LNCaP clone FGC (cell line): ENCODE results near the gene MRGPRX2.

ENCODE experiments used
- DNase-seq: peaks from one replicate; pipeline ENCODE4 v3.0.0-alpha.2; 2011; ENCODE audit warnings: low read depth
- H3K4me3 ChIP-seq: 2 replicates; pipeline ENCODE4 v1.5.1; 2011; ENCODE audit warnings: mild to moderate bottlenecking, low read depth, low read length, control low read depth
- TF ChIP-seq, protein P1 (sequence below): IDR thresholded peaks from 2 replicates; pipeline ENCODE4 v1.5.1; 2012; ENCODE audit warnings: mild to moderate bottlenecking; ENCODE audit not compliant: control insufficient read depth, insufficient read depth; ENCODE audit errors: extremely low read depth

Gene MRGPRX2

GRCh38 chr11:19018901-19019300 is 41.6 kb downstream of the MRGPRX2 start:
- TF ChIP-seq, protein P1, sequence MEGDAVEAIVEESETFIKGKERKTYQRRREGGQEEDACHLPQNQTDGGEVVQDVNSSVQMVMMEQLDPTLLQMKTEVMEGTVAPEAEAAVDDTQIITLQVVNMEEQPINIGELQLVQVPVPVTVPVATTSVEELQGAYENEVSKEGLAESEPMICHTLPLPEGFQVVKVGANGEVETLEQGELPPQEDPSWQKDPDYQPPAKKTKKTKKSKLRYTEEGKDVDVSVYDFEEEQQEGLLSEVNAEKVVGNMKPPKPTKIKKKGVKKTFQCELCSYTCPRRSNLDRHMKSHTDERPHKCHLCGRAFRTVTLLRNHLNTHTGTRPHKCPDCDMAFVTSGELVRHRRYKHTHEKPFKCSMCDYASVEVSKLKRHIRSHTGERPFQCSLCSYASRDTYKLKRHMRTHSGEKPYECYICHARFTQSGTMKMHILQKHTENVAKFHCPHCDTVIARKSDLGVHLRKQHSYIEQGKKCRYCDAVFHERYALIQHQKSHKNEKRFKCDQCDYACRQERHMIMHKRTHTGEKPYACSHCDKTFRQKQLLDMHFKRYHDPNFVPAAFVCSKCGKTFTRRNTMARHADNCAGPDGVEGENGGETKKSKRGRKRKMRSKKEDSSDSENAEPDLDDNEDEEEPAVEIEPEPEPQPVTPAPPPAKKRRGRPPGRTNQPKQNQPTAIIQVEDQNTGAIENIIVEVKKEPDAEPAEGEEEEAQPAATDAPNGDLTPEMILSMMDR: no peak
- H3K4me3 ChIP-seq: no peak overlapping the region
- no peak for DNase-seq

DNA sequence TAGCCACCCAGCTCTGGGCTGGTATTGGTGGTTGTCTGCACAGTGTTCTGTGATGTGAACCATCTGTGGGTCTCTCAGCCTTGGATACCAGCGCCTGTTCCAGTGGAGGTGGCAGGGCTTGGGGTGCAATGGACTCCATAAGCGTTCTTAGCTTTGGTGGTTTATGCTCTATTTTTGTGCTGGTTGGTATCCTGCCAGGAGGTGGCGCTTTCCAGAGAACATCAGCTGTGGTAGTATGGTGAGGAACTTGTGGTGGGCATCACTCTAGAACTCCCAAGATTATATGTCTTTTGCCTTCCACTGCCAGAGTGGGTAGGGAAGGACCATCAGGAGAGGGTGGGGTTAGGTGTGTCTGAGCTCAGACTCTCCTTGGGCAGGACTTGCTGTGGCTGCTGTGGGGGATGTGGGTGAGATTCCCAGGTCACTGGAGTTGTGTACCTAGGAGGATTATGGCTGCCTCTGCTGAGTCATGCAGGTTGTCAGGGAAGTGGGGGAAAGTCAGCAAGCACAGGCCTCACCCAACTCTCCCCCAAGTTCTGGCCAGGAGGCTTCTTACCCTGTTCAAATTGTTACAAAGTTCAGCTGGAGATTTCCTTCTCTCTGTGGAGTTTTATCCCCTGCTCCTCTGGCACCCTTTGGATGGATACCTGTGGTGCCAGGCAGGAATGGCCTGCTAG is 47.2 kb downstream of the MRGPRX2 start:
- no peak for DNase-seq
- H3K4me3 ChIP-seq: no peak overlapping the region
- TF ChIP-seq, protein P1: peak; percentile 9; the same call in 1 of the 2 replicates

GRCh38 chr11:19012636-19013035 is 47.9 kb downstream of the MRGPRX2 start:
- H3K4me3 ChIP-seq: no peak overlapping the region
- no peak for DNase-seq
- TF ChIP-seq, protein P1: no peak
